SU-DHL-6 (cell line): ENCODE measurements around the gene MPV17L2.

Experiments
- H2AFZ ChIP-seq: fragments of 200-600 bp; sonication (generic); 2 replicates; pipeline ENCODE4 v1.6.1; 2014; ENCODE audit warnings: low read depth, mild to moderate bottlenecking, moderate library complexity, mixed read lengths, antibody characterized with exemption, low read length; ENCODE audit not compliant: severe bottlenecking
- H3F3A ChIP-seq: fragments of 200-600 bp; shearing (Covaris generic); 2 replicates; pipeline ENCODE4 v1.6.0; 2016; ENCODE audit warnings: antibody characterized with exemption, mild to moderate bottlenecking; ENCODE audit not compliant: insufficient read depth
- H3K27ac ChIP-seq: fragments of 200-600 bp; sonication (generic); 2 replicates; pipeline ENCODE4 v1.5.1; 2016; ENCODE audit warnings: low read depth, mild to moderate bottlenecking, low read length, moderate library complexity, mixed read lengths
- H3K27me3 ChIP-seq: fragments of 200-600 bp; sonication (generic), shearing (Covaris generic); 2 replicates; pipeline ENCODE4 v1.6.0; 2014; ENCODE audit warnings: mild to moderate bottlenecking, low read length
- H3K36me3 ChIP-seq: fragments of 200-600 bp; sonication (generic); 2 replicates; pipeline ENCODE4 v1.6.1; 2014; ENCODE audit warnings: mild to moderate bottlenecking, low read length, mixed read lengths
- H3K4me2 ChIP-seq: fragments of 300-600, 200-600 bp; shearing (Covaris generic), sonication (generic); 2 replicates; pipeline ENCODE4 v1.6.0; 2014; ENCODE audit warnings: low read length, low read depth, mild to moderate bottlenecking; ENCODE audit not compliant: poor library complexity, severe bottlenecking
- H3K4me3 ChIP-seq: fragments of 200-600 bp; sonication (generic); 2 replicates; pipeline ENCODE4 v1.5.1; 2014; ENCODE audit warnings: antibody characterized with exemption, low read length, mild to moderate bottlenecking, mixed read lengths; ENCODE audit not compliant: insufficient read depth, poor library complexity, severe bottlenecking
- H3K79me2 ChIP-seq: fragments of 200-600 bp; sonication (generic); 2 replicates; pipeline ENCODE4 v1.6.1; 2014; ENCODE audit warnings: mild to moderate bottlenecking, low read length, moderate library complexity; ENCODE audit not compliant: insufficient read depth
- H3K9ac ChIP-seq: fragments of 200-600 bp; sonication (generic); 2 replicates; pipeline ENCODE4 v1.7.0; 2014; ENCODE audit warnings: mild to moderate bottlenecking, low read length
- H3K9me2 ChIP-seq: fragments of 200-600 bp; sonication (generic); replicated peaks from 2 replicates; pipeline ENCODE4 v1.6.1; 2014; ENCODE audit warnings: low read length; ENCODE audit not compliant: insufficient read depth
- H3K9me3 ChIP-seq: fragments of 200-600 bp; sonication (generic); 2 replicates; pipeline ENCODE4 v1.6.1; 2014; ENCODE audit warnings: low read length, mixed read lengths; ENCODE audit not compliant: insufficient read depth
- H4K20me1 ChIP-seq: fragments of 200-600 bp; sonication (generic); 2 replicates; pipeline ENCODE4 v1.6.1; 2014; ENCODE audit warnings: low read depth, mild to moderate bottlenecking, antibody characterized with exemption, low read length, moderate library complexity, mixed read lengths
- CTCF ChIP-seq: fragments of 200-600 bp; sonication (generic); IDR thresholded peaks from one replicate; pipeline ENCODE4 v1.5.1; 2017; ENCODE audit warnings: antibody characterized with exemption, mild to moderate bottlenecking, low read length, moderate library complexity; ENCODE audit not compliant: insufficient read depth, poor library complexity, severe bottlenecking
- EZH2phosphoT487 ChIP-seq: fragments of 200-600 bp; sonication (generic), shearing (Covaris generic); conservative IDR thresholded peaks from 2 replicates; pipeline ENCODE4 v1.6.1; 2018; ENCODE audit warnings: mild to moderate bottlenecking, antibody characterized with exemption, low read length, moderate library complexity, mixed read lengths

Gene MPV17L2

GRCh38 chr19:18233224-18233825 lies 40.3 kb downstream of the MPV17L2 start:
- H3K4me3 ChIP-seq = no peak overlapping the region
- no peaks in the 10 kb centered on the region for H3F3A ChIP-seq
- H3K36me3 ChIP-seq = no peaks in the 10 kb centered on the region
- no peaks in the 10 kb centered on the region for H3K9me2 ChIP-seq
- no peaks in the 10 kb centered on the region for H4K20me1 ChIP-seq
- no peak overlapping the region for H3K9ac ChIP-seq
- H3K79me2 ChIP-seq = no peaks in the 10 kb centered on the region
- no peak overlapping the region for H3K4me2 ChIP-seq
- H3K27ac ChIP-seq = no peak overlapping the region
- H3K27me3 ChIP-seq = no peaks in the 10 kb centered on the region
- H2AFZ ChIP-seq = no peak overlapping the region
- H3K9me3 ChIP-seq = no peaks in the 10 kb centered on the region
- TF ChIP-seq EZH2phosphoT487 (no peak), CTCF (no peak)

GRCh38 chr19:18234194-18234593 lies 41.2 kb downstream of the MPV17L2 start:
- H3K4me2 ChIP-seq = no peak overlapping the region
- H3K27ac ChIP-seq = no peak overlapping the region
- H3F3A ChIP-seq = no peaks in the 10 kb centered on the region
- no peaks in the 10 kb centered on the region for H3K9me2 ChIP-seq
- H3K79me2 ChIP-seq = no peaks in the 10 kb centered on the region
- H3K36me3 ChIP-seq = no peaks in the 10 kb centered on the region
- TF ChIP-seq EZH2phosphoT487 (no peak), CTCF (no peak)
- no peaks in the 10 kb centered on the region for H3K9me3 ChIP-seq
- no peak overlapping the region for H3K4me3 ChIP-seq
- no peak overlapping the region for H2AFZ ChIP-seq
- no peak overlapping the region for H3K9ac ChIP-seq
- H3K27me3 ChIP-seq = no peaks in the 10 kb centered on the region
- no peaks in the 10 kb centered on the region for H4K20me1 ChIP-seq

DNA sequence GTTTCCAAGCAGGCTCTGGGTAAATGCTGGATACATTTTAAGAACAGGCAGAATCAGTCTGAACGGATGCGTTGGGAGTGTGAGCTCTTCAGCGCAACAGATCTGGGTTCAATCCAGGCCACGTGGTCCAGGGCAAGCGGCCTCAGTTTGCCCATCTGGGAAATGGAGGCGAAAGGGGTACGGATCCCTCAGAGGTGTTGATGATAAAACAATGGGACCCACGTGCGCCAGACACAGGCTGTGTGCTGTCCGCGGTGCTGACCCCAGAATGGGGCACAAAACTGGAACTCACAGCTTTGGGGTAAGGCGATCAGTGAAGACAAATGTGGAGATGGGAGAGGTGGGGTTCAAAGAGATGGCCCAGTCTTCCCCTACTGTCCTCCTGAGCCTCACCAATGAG lies 46.3 kb downstream of the MPV17L2 start:
- Histone ChIP-seq H3K9me3 (no peaks in the 10 kb centered on the region), H3K79me2 (no peaks in the 10 kb centered on the region), H2AFZ (no peak overlapping the region), H3K27me3 (no peaks in the 10 kb centered on the region), H3K9ac (no peak overlapping the region), H3K36me3 (no peaks in the 10 kb centered on the region), H3K27ac (no peak overlapping the region), H3K4me2 (no peak overlapping the region), H3K9me2 (no peaks in the 10 kb centered on the region), H3F3A (no peaks in the 10 kb centered on the region), H4K20me1 (no peaks in the 10 kb centered on the region), H3K4me3 (no peak overlapping the region)
- TF ChIP-seq EZH2phosphoT487 (no peak), CTCF (no peak)
